Esophagus squamous epithelium (tissue), 5 donors: ENCODE results near the gene CHRNB2. TPM values are rescaled to one million over a fixed set of nuclear protein-coding genes. Genes with fewer than 3 reads are reported as not detected.

Source experiments
- DNase-seq: peaks from one replicate; lab custom pipeline; 2025; lab: John Stamatoyannopoulos, UW
- H3K27ac ChIP-seq, 4 donors: fragments of 200-600 bp; sonication (generic); one replicate each; pipeline ENCODE4 v1.5.1; 2016 to 2019; ENCODE audit warnings: mild to moderate bottlenecking in 1 of 4
- H3K27me3 ChIP-seq, 4 donors: fragments of 200-600 bp; sonication (generic); 1 replicate in 3 of 4; 2 replicates in 1 of 4; pipeline versions ENCODE4 v1.5.1 to v1.6.0; 2017 to 2021; ENCODE audit warnings: antibody characterized with exemption in 1 of 4
- H3K36me3 ChIP-seq, 3 donors: fragments of 200-600 bp; sonication (generic); one replicate each; pipeline ENCODE4 v1.5.1; 2016 to 2019
- H3K4me1 ChIP-seq, 3 donors: fragments of 200-600 bp; sonication (generic); one replicate each; pipeline ENCODE4 v1.5.1; 2017 to 2019
- H3K4me3 ChIP-seq, 4 donors: fragments of 200-600 bp; sonication (generic); 1 replicate in 3 of 4; 2 replicates in 1 of 4; pipeline ENCODE4 v1.5.1; 2016 to 2019; ENCODE audit warnings: mild to moderate bottlenecking in 2 of 4, moderate library complexity in 1 of 4
- H3K9me3 ChIP-seq, 3 donors: fragments of 200-600 bp; sonication (generic); one replicate each; pipeline ENCODE4 v1.5.1; 2016 to 2019
- CTCF ChIP-seq, 6 experiments: fragments of 450-650 bp in 4 of 6; fragments of 200-600 bp in 2 of 6; sonication (generic) in 2 of 6; IDR thresholded peaks; one replicate each; pipeline ENCODE4 v1.5.1; 2016 to 2019; ENCODE audit warnings: antibody characterized with exemption in 6 of 6, mild to moderate bottlenecking in 4 of 6, moderate library complexity in 4 of 6
- POLR2A ChIP-seq, 4 donors: fragments of 450-650 bp; IDR thresholded peaks; one replicate each; pipeline ENCODE4 v1.6.1; 2017; ENCODE audit warnings: antibody characterized with exemption in 4 of 4, mild to moderate bottlenecking in 4 of 4, moderate library complexity in 3 of 4
- WGBS, 2 donors: methylation state at CpG; one replicate each; pipeline ENCODE4 v1.1.5; 2018; 5-methylcytosine and 5-hydroxymethylcytosine counted together
- intact Hi-C: fragments of 100-400 bp; cut with DNase I; formaldehyde crosslinking; loops from one replicate; pipeline ENCODE4 v1.15.0; 2022
- total RNA-seq, 4 donors: library from RNA; depleted of rRNA; stranded (reverse); fragments of >200 nt; gene quantifications; one replicate each; pipeline ENCODE4 v1.1.0, GENCODE V29; 2016
- donor health status: DM: yes; HTN: yes; CAD: no.

CHRNB2 gene, protein sequence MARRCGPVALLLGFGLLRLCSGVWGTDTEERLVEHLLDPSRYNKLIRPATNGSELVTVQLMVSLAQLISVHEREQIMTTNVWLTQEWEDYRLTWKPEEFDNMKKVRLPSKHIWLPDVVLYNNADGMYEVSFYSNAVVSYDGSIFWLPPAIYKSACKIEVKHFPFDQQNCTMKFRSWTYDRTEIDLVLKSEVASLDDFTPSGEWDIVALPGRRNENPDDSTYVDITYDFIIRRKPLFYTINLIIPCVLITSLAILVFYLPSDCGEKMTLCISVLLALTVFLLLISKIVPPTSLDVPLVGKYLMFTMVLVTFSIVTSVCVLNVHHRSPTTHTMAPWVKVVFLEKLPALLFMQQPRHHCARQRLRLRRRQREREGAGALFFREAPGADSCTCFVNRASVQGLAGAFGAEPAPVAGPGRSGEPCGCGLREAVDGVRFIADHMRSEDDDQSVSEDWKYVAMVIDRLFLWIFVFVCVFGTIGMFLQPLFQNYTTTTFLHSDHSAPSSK
- total RNA-seq: under 1 TPM; 0.11 to 0.38 (median 0.16) TPM

GRCh38 chr1:154567386-154568156, at the start of gene CHRNB2:
CHRNB2 (plus strand) TSS chr1:154567778; CDS start chr1:154568045, 267 bp downstream.
- H3K27ac ChIP-seq: no peak within 1 kb of the TSS
- intact Hi-C loops: loop anchor here (10.0 kb wide), 2 partner anchors 307 to 387 kb away; partner anchors contain the start of genes KCNN3 and PBXIP1
- H3K9me3 ChIP-seq: no peaks in the 10 kb centered on the region
- H3K27me3 ChIP-seq: peaks cover 0 to 43% (median 0%) of the 10 kb centered on the region in 4 donors
- TF ChIP-seq CTCF (IDR thresholded peaks at IDR 0.05): no peak
- no peak for TF ChIP-seq POLR2A (IDR thresholded peaks at IDR 0.05)
- peak within 1 kb of the TSS in 3 of 4 donors; percentile 16 to 39 (median 30) for H3K4me3 ChIP-seq
- WGBS, 2 donors: 8 to 22% methylated on average over 8 to 13 of the region's 53 CpGs
- H3K4me1 ChIP-seq: peaks cover 4 to 13% (median 9%) of the 10 kb centered on the region in 3 donors
- DNase-seq: no peak
- no peaks in the 10 kb centered on the region for H3K36me3 ChIP-seq

GRCh38 chr1:154519591-154519991, 48.0 kb upstream of the CHRNB2 start:
- H3K27me3 ChIP-seq: no peaks in the 10 kb centered on the region
- H3K4me3 ChIP-seq: no peak overlapping the region
- no peak for TF ChIP-seq CTCF (IDR thresholded peaks at IDR 0.05)
- TF ChIP-seq POLR2A (IDR thresholded peaks at IDR 0.05): no peak
- H3K4me1 ChIP-seq: peaks cover 8 to 27% (median 8%) of the 10 kb centered on the region in 3 donors
- no peaks in the 10 kb centered on the region for H3K9me3 ChIP-seq
- peak overlapping the region in 1 of 4 donors; percentile 63 for H3K27ac ChIP-seq
- H3K36me3 ChIP-seq: no peaks in the 10 kb centered on the region
- 39 to 61% methylated on average over 9 of the region's 9 CpGs for WGBS, 2 donors
- intact Hi-C loops: no loop called here
- DNase-seq: no peak

- Histone ChIP-seq H3K9me3 (no peaks in the 10 kb centered on the region), H3K4me1 (peaks cover 8 to 27% (median 8%) of the 10 kb centered on the region in 3 donors), H3K36me3 (no peaks in the 10 kb centered on the region), H3K4me3 (no peak overlapping the region), H3K27me3 (no peaks in the 10 kb centered on the region), H3K27ac (no peak overlapping the region)
- no peak for DNase-seq
- intact Hi-C loops: no loop called here
- 14 to 31% methylated on average over 3 of the region's 3 CpGs for WGBS, 2 donors
- TF ChIP-seq CTCF (IDR thresholded peaks at IDR 0.05) (no peak), POLR2A (IDR thresholded peaks at IDR 0.05) (no peak)
Observed at GRCh38 chr1:154520333-154520732, 47.2 kb upstream of the CHRNB2 start.

GRCh38 chr1:154521695-154522094, 45.9 kb upstream of the CHRNB2 start:
- Histone ChIP-seq H3K27ac (no peak overlapping the region), H3K36me3 (no peaks in the 10 kb centered on the region), H3K9me3 (no peaks in the 10 kb centered on the region), H3K4me3 (no peak overlapping the region), H3K27me3 (no peaks in the 10 kb centered on the region), H3K4me1 (peaks cover 8 to 27% (median 8%) of the 10 kb centered on the region in 3 donors)
- WGBS, 2 donors: 35 to 38% methylated on average over 3 of the region's 3 CpGs
- intact Hi-C loops: no loop called here
- DNase-seq: no peak
- no peak for TF ChIP-seq CTCF (IDR thresholded peaks at IDR 0.05)
- no peak for TF ChIP-seq POLR2A (IDR thresholded peaks at IDR 0.05)
